ENCODE results near the gene EPRS1. TPM values are rescaled to one million over a fixed set of nuclear protein-coding genes. Genes with fewer than 3 reads are reported as not detected.
"Not testable (repeated sequence)": the region's sequence is repeated elsewhere in the genome, so short reads cannot be mapped to it uniquely, and the experiment has no call there.

The EPRS1 gene
- total and polyA plus RNA-seq, 10 donors = 34.6 to 72.2 (median 58.3) TPM

GRCh38 chr1:220044678-220045355, 1.5 kb downstream of the EPRS1 start:
- intact Hi-C loops (cut with DNase I; ENCODE audit: low total_unique reads) = loop anchor here (10.0 kb wide), 1 partner anchor 50 kb away; the partner anchor contains the start of gene IARS2
- H3K36me3 ChIP-seq = peaks cover 0 to 29% (median 7%) of the 10 kb centered on the region in 6 donors
- peak overlapping the region in 7 of 8 donors; percentile 78 to 93 (median 89) for H3K27ac ChIP-seq
- peak overlapping the region in 7 of 8 donors; percentile 88 to 97 (median 92) for H3K4me3 ChIP-seq
- 70 to 80% (median 72%) methylated on average over 4 of the region's 4 CpGs for WGBS, 5 donors
- no peak for DNase-seq
- H3K9me3 ChIP-seq = no peaks in the 10 kb centered on the region
- no peak for TF ChIP-seq POLR2A (IDR thresholded peaks at IDR 0.05)
- TF ChIP-seq POLR2AphosphoS5 (IDR thresholded peaks at IDR 0.05) = no peak
- TF ChIP-seq CTCF (IDR thresholded peaks at IDR 0.05 in 8 of 11, conservative IDR thresholded peaks at IDR 0.05 in 3 of 11) = no peak
- H3K27me3 ChIP-seq (replicated peaks in 1 of 7) = no peaks in the 10 kb centered on the region
- peaks cover 13 to 45% (median 33%) of the 10 kb centered on the region in 6 donors for H3K4me1 ChIP-seq

GRCh38 chr1:220043646-220044045, 2.7 kb downstream of the EPRS1 start:
- no peak for DNase-seq
- 59 to 84% (median 75%) methylated on average over 2 of the region's 2 CpGs for WGBS, 5 donors
- no peaks in the 10 kb centered on the region for H3K27me3 ChIP-seq (replicated peaks in 1 of 7)
- no peak overlapping the region for H3K27ac ChIP-seq
- peaks cover 13 to 45% (median 35%) of the 10 kb centered on the region in 6 donors for H3K4me1 ChIP-seq
- no peak overlapping the region for H3K4me3 ChIP-seq
- intact Hi-C loops (cut with DNase I; ENCODE audit: low total_unique reads) = loop anchor here (10.0 kb wide), 1 partner anchor 51 kb away; the partner anchor contains the start of gene IARS2
- H3K36me3 ChIP-seq = peaks cover 0 to 41% (median 18%) of the 10 kb centered on the region in 6 donors
- H3K9me3 ChIP-seq = no peaks in the 10 kb centered on the region
- TF ChIP-seq POLR2A (IDR thresholded peaks at IDR 0.05) (no peak), CTCF (IDR thresholded peaks at IDR 0.05 in 8 of 11, conservative IDR thresholded peaks at IDR 0.05 in 3 of 11) (no peak), POLR2AphosphoS5 (IDR thresholded peaks at IDR 0.05) (no peak)

- Histone ChIP-seq H3K9me3 (no peaks in the 10 kb centered on the region), H3K27me3 (replicated peaks in 1 of 7) (no peaks in the 10 kb centered on the region), H3K27ac (no peak overlapping the region), H3K4me3 (no peak overlapping the region), H3K36me3 (peaks cover 0 to 69% (median 23%) of the 10 kb centered on the region in 6 donors), H3K4me1 (peaks cover 9 to 47% (median 26%) of the 10 kb centered on the region in 6 donors)
- WGBS, 5 donors = 84 to 96% (median 93%) methylated on average over 5 of the region's 5 CpGs
- intact Hi-C loops (cut with DNase I; ENCODE audit: low total_unique reads) = loop anchor here (10.0 kb wide), 1 partner anchor 55 kb away; the partner anchor contains the start of gene IARS2
- TF ChIP-seq CTCF (IDR thresholded peaks at IDR 0.05 in 8 of 11, conservative IDR thresholded peaks at IDR 0.05 in 3 of 11) = no peak
- TF ChIP-seq POLR2AphosphoS5 (IDR thresholded peaks at IDR 0.05) = no peak
- TF ChIP-seq POLR2A (IDR thresholded peaks at IDR 0.05) = no peak
- DNase-seq = no peak
These were observed 6.2 kb downstream of the EPRS1 start for GRCh38 chr1:220040028-220040596.

- Histone ChIP-seq H3K4me3 (no peak overlapping the region), H3K36me3 (peaks cover 0 to 84% (median 28%) of the 10 kb centered on the region in 6 donors), H3K4me1 (peaks cover 0 to 32% (median 11%) of the 10 kb centered on the region in 6 donors), H3K27ac (no peak overlapping the region), H3K9me3 (no peaks in the 10 kb centered on the region), H3K27me3 (replicated peaks in 1 of 7) (no peaks in the 10 kb centered on the region)
- no peak for DNase-seq
- 90 to 93% (median 91%) methylated on average over 4 of the region's 4 CpGs for WGBS, 5 donors
- TF ChIP-seq CTCF (IDR thresholded peaks at IDR 0.05 in 8 of 11, conservative IDR thresholded peaks at IDR 0.05 in 3 of 11) (no peak), POLR2A (IDR thresholded peaks at IDR 0.05) (no peak), POLR2AphosphoS5 (IDR thresholded peaks at IDR 0.05) (no peak)
- intact Hi-C loops (cut with DNase I; ENCODE audit: low total_unique reads) = no loop called here
These were observed 7.7 kb downstream of the EPRS1 start for GRCh38 chr1:220038640-220039039.

- H3K36me3 ChIP-seq = peaks cover 0 to 92% (median 33%) of the 10 kb centered on the region in 6 donors
- WGBS, 5 donors = 90 to 95% (median 92%) methylated on average over 3 of the region's 3 CpGs
- H3K4me3 ChIP-seq; H3K9me3 ChIP-seq; intact Hi-C loops (cut with DNase I; ENCODE audit: low total_unique reads); H3K27ac ChIP-seq; H3K27me3 ChIP-seq (replicated peaks in 1 of 7); DNase-seq: not testable (repeated sequence)
- H3K4me1 ChIP-seq = peaks cover 0 to 26% (median 5%) of the 10 kb centered on the region in 6 donors
These were observed 8.5 kb downstream of the EPRS1 start for GRCh38 chr1:220037810-220038209.

All from spleen (tissue), 11 donors.